Measurements from ENCODE around the gene AFF1. TPM values are rescaled to one million over a fixed set of nuclear protein-coding genes. Genes with fewer than 3 reads are reported as not detected.
"Not testable (repeated sequence)": the region's sequence is repeated elsewhere in the genome, so short reads cannot be mapped to it uniquely, and the experiment has no call there.

Gene AFF1
- polyA plus RNA-seq, 1 donor (not counting 4 experiments of a cell fraction or from before 2014, with no cell fraction given): 14.4 TPM

DNA sequence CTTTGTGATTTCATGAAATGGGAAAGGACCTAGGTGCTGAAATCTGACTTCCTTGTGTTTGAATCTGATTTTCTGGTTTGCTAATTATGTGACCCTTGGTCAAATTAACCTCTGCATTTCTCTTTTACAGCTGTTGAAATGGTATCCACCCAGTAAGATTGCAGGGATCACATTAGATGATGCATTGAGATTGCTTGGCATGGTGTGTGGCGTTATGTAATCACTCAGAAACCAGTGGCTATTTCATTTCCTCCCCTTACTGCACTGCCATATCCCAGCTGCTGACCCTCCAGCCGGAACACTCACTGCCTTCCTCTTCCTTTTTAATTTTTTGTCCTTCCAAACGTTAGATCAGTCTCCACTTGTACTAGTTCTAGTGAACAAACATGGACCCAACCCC, 206.6 kb downstream of the AFF1 start:
- Histone ChIP-seq H4K20me1 (ENCODE audit: control insufficient read depth, extremely low read depth, insufficient read depth, low read length) (no peaks in the 10 kb centered on the region), H3K9ac (ENCODE audit: control insufficient read depth, extremely low read depth, insufficient read depth, low read length) (no peak overlapping the region), H3K36me3 (ENCODE audit: control insufficient read depth in 2 of 2, extremely low read depth in 1 of 2, insufficient read depth in 2 of 2, low read length in 2 of 2) (peaks cover 0 to 20% of the 10 kb centered on the region in 2 experiments), H3K4me3 (ENCODE audit: control insufficient read depth in 2 of 3, extremely low read depth in 1 of 3, insufficient read depth in 2 of 3, low read depth in 1 of 3, low read length in 3 of 3) (no peak overlapping the region), H3K27ac (ENCODE audit: control insufficient read depth, insufficient read depth, low read length) (no peak overlapping the region), H2AFZ (ENCODE audit: control insufficient read depth, low read length) (no peak overlapping the region), H3K4me1 (ENCODE audit: control insufficient read depth, extremely low read depth, insufficient read depth, low read length) (no peaks in the 10 kb centered on the region), H3K27me3 (ENCODE audit: control insufficient read depth, extremely low read depth, insufficient read depth, low read length) (no peaks in the 10 kb centered on the region), H3K79me2 (ENCODE audit: control insufficient read depth, insufficient read depth, low read length) (no peaks in the 10 kb centered on the region), H3K9me3 (ENCODE audit: control insufficient read depth, low read depth, low read length) (no peaks in the 10 kb centered on the region), H3K4me2 (ENCODE audit: control insufficient read depth, extremely low read depth, insufficient read depth, low read depth, low read length) (no peak overlapping the region), H3K9me1 (ENCODE audit: control insufficient read depth, extremely low read depth, insufficient read depth, low read length) (no peaks in the 10 kb centered on the region)
- dilution Hi-C loops (cut with MboI; ENCODE audit: extremely low pct_ligation_motif_present, low sequenced_read_pairs): no loop called here
- FAIRE-seq: no peak
- no peak for DNase-seq (ENCODE audit: low read depth, low spot score)
- TF ChIP-seq, protein P1, sequence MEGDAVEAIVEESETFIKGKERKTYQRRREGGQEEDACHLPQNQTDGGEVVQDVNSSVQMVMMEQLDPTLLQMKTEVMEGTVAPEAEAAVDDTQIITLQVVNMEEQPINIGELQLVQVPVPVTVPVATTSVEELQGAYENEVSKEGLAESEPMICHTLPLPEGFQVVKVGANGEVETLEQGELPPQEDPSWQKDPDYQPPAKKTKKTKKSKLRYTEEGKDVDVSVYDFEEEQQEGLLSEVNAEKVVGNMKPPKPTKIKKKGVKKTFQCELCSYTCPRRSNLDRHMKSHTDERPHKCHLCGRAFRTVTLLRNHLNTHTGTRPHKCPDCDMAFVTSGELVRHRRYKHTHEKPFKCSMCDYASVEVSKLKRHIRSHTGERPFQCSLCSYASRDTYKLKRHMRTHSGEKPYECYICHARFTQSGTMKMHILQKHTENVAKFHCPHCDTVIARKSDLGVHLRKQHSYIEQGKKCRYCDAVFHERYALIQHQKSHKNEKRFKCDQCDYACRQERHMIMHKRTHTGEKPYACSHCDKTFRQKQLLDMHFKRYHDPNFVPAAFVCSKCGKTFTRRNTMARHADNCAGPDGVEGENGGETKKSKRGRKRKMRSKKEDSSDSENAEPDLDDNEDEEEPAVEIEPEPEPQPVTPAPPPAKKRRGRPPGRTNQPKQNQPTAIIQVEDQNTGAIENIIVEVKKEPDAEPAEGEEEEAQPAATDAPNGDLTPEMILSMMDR (optimal IDR thresholded peaks at IDR 0.05 in 1 of 3, IDR thresholded peaks at IDR 0.05 in 1 of 3, conservative IDR thresholded peaks at IDR 0.05 in 1 of 3; ENCODE audit: extremely low read depth in 1 of 3, insufficient read depth in 2 of 3, low read length in 3 of 3): no peak
- TF ChIP-seq EZH2 (IDR thresholded peaks at IDR 0.05; ENCODE audit: low read length): no peak

DNA sequence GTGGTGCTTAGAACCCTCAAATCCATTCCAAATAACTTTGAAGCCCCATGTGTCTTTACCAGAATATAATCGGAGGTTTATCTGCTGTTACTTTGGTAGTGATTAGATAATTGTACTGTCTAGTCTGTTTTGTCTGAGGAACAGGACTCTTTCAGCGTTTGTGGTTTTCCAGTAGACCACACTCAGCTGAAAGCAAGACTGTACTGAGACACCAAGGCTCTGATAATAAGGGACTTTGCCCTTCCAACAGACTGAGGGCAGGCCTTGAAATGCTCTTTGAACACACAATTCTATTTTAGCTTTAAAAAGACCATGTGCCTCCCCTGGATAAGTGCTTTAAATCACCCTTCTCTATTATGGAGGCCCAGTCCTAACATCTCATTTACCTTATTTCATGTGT, 209.5 kb downstream of the AFF1 start:
- TF ChIP-seq EZH2 (IDR thresholded peaks at IDR 0.05; ENCODE audit: low read length): no peak
- TF ChIP-seq, protein P1 (optimal IDR thresholded peaks at IDR 0.05 in 1 of 3, IDR thresholded peaks at IDR 0.05 in 1 of 3, conservative IDR thresholded peaks at IDR 0.05 in 1 of 3; ENCODE audit: extremely low read depth in 1 of 3, insufficient read depth in 2 of 3, low read length in 3 of 3): no peak
- Histone ChIP-seq H3K36me3 (ENCODE audit: control insufficient read depth in 2 of 2, extremely low read depth in 1 of 2, insufficient read depth in 2 of 2, low read length in 2 of 2) (peaks cover 0 to 14% of the 10 kb centered on the region in 2 experiments), H3K9ac (ENCODE audit: control insufficient read depth, extremely low read depth, insufficient read depth, low read length) (no peak overlapping the region), H3K79me2 (ENCODE audit: control insufficient read depth, insufficient read depth, low read length) (no peaks in the 10 kb centered on the region), H3K4me3 (ENCODE audit: control insufficient read depth in 2 of 3, extremely low read depth in 1 of 3, insufficient read depth in 2 of 3, low read depth in 1 of 3, low read length in 3 of 3) (no peak overlapping the region), H3K9me3 (ENCODE audit: control insufficient read depth, low read depth, low read length) (no peaks in the 10 kb centered on the region), H3K4me2 (ENCODE audit: control insufficient read depth, extremely low read depth, insufficient read depth, low read depth, low read length) (no peak overlapping the region), H4K20me1 (ENCODE audit: control insufficient read depth, extremely low read depth, insufficient read depth, low read length) (no peaks in the 10 kb centered on the region), H3K9me1 (ENCODE audit: control insufficient read depth, extremely low read depth, insufficient read depth, low read length) (no peaks in the 10 kb centered on the region), H3K27ac (ENCODE audit: control insufficient read depth, insufficient read depth, low read length) (no peak overlapping the region), H3K27me3 (ENCODE audit: control insufficient read depth, extremely low read depth, insufficient read depth, low read length) (no peaks in the 10 kb centered on the region), H2AFZ (ENCODE audit: control insufficient read depth, low read length) (no peak overlapping the region), H3K4me1 (ENCODE audit: control insufficient read depth, extremely low read depth, insufficient read depth, low read length) (no peaks in the 10 kb centered on the region)
- DNase-seq (ENCODE audit: low read depth, low spot score): no peak
- dilution Hi-C loops (cut with MboI; ENCODE audit: extremely low pct_ligation_motif_present, low sequenced_read_pairs): no loop called here
- no peak for FAIRE-seq

DNA sequence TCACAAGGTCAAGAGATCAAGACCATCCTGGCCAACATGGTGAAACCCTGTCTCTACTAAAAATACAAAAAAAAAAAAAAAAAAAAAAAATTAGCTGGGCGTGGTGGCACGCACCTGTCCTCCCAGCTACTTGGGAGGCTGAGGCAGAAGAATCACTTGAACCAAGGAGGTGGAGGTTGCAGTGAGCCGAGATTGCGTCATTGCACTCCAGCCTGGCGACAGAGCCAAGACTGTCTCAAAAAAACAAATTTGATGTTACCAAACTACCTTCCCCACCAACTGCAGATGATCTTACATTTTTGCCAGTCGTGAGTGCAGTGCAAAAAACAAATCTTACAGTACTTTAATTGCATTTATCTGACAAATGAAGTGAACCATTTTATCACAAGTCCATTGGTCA, 211.1 kb downstream of the AFF1 start:
- H3K4me3 ChIP-seq (ENCODE audit: control insufficient read depth in 2 of 3, extremely low read depth in 1 of 3, insufficient read depth in 2 of 3, low read depth in 1 of 3, low read length in 3 of 3); FAIRE-seq; H3K9me1 ChIP-seq (ENCODE audit: control insufficient read depth, extremely low read depth, insufficient read depth, low read length); H3K4me2 ChIP-seq (ENCODE audit: control insufficient read depth, extremely low read depth, insufficient read depth, low read depth, low read length); H3K9ac ChIP-seq (ENCODE audit: control insufficient read depth, extremely low read depth, insufficient read depth, low read length); H3K4me1 ChIP-seq (ENCODE audit: control insufficient read depth, extremely low read depth, insufficient read depth, low read length); dilution Hi-C loops (cut with MboI; ENCODE audit: extremely low pct_ligation_motif_present, low sequenced_read_pairs); H3K79me2 ChIP-seq (ENCODE audit: control insufficient read depth, insufficient read depth, low read length); DNase-seq (ENCODE audit: low read depth, low spot score); H3K27me3 ChIP-seq (ENCODE audit: control insufficient read depth, extremely low read depth, insufficient read depth, low read length); H4K20me1 ChIP-seq (ENCODE audit: control insufficient read depth, extremely low read depth, insufficient read depth, low read length); H2AFZ ChIP-seq (ENCODE audit: control insufficient read depth, low read length); H3K9me3 ChIP-seq (ENCODE audit: control insufficient read depth, low read depth, low read length); H3K27ac ChIP-seq (ENCODE audit: control insufficient read depth, insufficient read depth, low read length): not testable (repeated sequence)
- peaks cover 0 to 14% of the 10 kb centered on the region in 2 experiments for H3K36me3 ChIP-seq (ENCODE audit: control insufficient read depth in 2 of 2, extremely low read depth in 1 of 2, insufficient read depth in 2 of 2, low read length in 2 of 2)

All from keratinocyte (primary cell).